ENCODE results near the gene TCF4. TPM values are rescaled to one million over a fixed set of nuclear protein-coding genes. Genes with fewer than 3 reads are reported as not detected.
"Not testable (repeated sequence)": the region's sequence is repeated elsewhere in the genome, so short reads cannot be mapped to it uniquely, and the experiment has no call there.

The TCF4 gene
- total RNA-seq, 4 donors from 2014 or later = 60.9 to 98.4 (median 83.4) TPM

DNA sequence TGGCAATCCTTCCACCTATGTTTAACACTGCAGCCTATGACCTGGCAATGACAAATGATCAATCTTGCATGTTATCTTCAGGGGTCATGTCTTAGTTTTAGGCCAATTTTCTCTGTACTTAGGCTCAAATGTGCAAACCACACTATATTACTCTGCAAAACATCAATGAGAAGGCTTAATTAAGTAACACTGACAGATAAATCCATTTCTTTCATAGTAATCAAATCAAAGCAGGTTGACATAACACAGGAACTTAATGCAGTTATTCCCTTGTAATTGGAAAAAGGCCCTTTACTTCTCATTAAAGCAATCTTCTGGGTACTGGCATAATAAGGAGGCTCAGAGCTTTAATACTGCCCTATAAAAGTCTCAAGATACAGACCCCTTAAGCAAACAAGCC, 114.4 kb downstream of the TCF4 start:
- no peak for TF ChIP-seq POLR2A (IDR thresholded peaks at IDR 0.05)
- TF ChIP-seq, protein P1, sequence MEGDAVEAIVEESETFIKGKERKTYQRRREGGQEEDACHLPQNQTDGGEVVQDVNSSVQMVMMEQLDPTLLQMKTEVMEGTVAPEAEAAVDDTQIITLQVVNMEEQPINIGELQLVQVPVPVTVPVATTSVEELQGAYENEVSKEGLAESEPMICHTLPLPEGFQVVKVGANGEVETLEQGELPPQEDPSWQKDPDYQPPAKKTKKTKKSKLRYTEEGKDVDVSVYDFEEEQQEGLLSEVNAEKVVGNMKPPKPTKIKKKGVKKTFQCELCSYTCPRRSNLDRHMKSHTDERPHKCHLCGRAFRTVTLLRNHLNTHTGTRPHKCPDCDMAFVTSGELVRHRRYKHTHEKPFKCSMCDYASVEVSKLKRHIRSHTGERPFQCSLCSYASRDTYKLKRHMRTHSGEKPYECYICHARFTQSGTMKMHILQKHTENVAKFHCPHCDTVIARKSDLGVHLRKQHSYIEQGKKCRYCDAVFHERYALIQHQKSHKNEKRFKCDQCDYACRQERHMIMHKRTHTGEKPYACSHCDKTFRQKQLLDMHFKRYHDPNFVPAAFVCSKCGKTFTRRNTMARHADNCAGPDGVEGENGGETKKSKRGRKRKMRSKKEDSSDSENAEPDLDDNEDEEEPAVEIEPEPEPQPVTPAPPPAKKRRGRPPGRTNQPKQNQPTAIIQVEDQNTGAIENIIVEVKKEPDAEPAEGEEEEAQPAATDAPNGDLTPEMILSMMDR (IDR thresholded peaks at IDR 0.05) = no peak
- DNase-seq (ENCODE audit: low spot score in 2 of 2) = no peak
- intact Hi-C loops (cut with DNase I; ENCODE audit: low total_unique reads) = no loop called here
- H3K4me3 ChIP-seq (ENCODE audit: low read depth, poor library complexity, severe bottlenecking) = no peak overlapping the region

DNA sequence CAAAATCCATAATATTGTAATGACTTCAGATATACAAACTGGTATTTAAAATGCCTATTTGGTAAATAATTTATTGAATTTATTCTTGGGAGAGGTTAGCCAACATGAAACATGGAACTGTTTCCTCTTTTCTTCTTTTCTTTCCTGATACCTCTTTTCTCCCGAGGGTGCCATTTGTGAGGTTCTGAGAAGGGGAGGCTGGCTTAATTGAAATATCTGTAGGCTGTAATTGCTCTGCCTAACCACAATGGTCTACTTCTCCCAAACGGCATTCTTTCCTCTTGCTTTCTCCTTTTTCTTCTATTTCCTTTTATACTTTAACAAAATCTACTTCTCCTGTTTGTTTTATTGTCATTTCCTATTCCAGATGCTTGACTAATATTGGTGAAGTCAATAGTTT, 114.9 kb downstream of the TCF4 start:
- no peak overlapping the region for H3K4me3 ChIP-seq (ENCODE audit: low read depth, poor library complexity, severe bottlenecking)
- DNase-seq (ENCODE audit: low spot score in 2 of 2) = no peak
- 60 to 67% methylated on average over 2 of the region's 2 CpGs for WGBS, 2 donors
- TF ChIP-seq, protein P1 (IDR thresholded peaks at IDR 0.05) = no peak
- no peak for TF ChIP-seq POLR2A (IDR thresholded peaks at IDR 0.05)
- intact Hi-C loops (cut with DNase I; ENCODE audit: low total_unique reads) = no loop called here

DNA sequence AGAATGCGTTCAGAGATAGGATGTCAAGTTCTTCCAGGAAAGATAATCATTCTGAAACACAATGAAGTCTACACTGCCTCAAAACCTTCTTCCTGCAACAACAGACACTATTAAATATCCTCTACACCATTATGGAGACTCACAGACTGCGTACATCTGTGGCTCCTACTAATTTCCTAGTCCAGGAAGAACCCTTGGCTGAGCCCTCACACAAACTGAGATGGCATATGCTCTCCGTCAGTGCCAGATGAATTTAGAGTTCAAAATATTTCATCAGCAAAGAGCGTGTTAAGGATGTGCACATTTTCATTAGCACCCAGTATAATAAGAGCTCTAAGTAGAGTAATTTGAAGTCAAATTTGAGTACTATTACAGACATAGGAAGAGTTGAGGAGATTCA, 117.2 kb downstream of the TCF4 start:
- WGBS, 2 donors = 85 to 93% methylated on average over 4 of the region's 4 CpGs
- no peak overlapping the region for H3K4me3 ChIP-seq (ENCODE audit: low read depth, poor library complexity, severe bottlenecking)
- intact Hi-C loops (cut with DNase I; ENCODE audit: low total_unique reads) = no loop called here
- DNase-seq (ENCODE audit: low spot score in 2 of 2) = no peak
- TF ChIP-seq POLR2A (IDR thresholded peaks at IDR 0.05) = no peak
- TF ChIP-seq, protein P1 (IDR thresholded peaks at IDR 0.05) = no peak

DNA sequence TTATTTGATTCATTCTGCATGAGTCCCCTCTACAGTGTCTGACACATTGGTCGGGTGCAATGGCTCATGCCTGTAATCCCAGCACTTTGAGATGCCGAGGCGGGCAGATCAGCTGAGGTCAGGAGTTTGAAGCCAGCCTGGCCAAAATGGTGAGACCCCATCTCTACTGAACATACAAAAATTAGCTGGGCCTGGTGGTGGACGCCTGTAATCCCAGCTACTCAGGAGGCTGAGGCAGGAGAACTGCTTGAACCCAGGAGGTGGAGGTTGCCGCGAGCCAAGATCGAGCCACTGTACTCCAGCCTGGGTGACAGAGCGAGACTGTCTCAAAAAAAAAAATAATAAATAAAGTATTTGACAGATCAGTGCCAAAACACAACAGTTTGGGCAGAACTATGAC, 118.9 kb downstream of the TCF4 start:
- H3K4me3 ChIP-seq (ENCODE audit: low read depth, poor library complexity, severe bottlenecking); intact Hi-C loops (cut with DNase I; ENCODE audit: low total_unique reads): not testable (repeated sequence)
- peak in 1 of 2 donors; percentile 54 for DNase-seq (ENCODE audit: low spot score in 2 of 2)
- 96 to 99% methylated on average over 8 of the region's 8 CpGs for WGBS, 2 donors

DNA sequence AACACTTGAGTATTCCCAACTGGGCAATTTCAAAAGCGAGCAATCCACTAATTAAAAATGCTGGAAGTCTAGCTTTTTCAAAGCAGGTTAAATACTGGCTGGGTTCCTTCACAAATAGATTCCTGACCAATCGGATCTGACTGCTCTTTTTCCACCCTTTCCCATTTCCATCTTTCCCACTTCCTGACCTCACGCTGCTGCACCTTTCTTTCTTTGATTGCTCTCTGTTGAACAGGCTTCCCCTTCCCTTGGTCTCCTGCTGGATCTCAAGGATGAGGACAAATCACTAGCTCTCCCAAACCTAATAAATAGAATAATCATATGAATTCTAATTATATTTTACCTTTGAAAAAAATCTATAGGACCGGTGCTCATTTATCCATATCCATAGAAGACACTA, 121.2 kb downstream of the TCF4 start:
- DNase-seq (ENCODE audit: low spot score in 2 of 2) = no peak
- TF ChIP-seq, protein P1 (IDR thresholded peaks at IDR 0.05) = no peak
- TF ChIP-seq POLR2A (IDR thresholded peaks at IDR 0.05) = no peak
- whole genome bisulfite sequencing, 2 donors = 84 to 87% methylated on average over 4 of the region's 4 CpGs
- intact Hi-C loops (cut with DNase I; ENCODE audit: low total_unique reads) = no loop called here
- no peak overlapping the region for H3K4me3 ChIP-seq (ENCODE audit: low read depth, poor library complexity, severe bottlenecking)

DNA sequence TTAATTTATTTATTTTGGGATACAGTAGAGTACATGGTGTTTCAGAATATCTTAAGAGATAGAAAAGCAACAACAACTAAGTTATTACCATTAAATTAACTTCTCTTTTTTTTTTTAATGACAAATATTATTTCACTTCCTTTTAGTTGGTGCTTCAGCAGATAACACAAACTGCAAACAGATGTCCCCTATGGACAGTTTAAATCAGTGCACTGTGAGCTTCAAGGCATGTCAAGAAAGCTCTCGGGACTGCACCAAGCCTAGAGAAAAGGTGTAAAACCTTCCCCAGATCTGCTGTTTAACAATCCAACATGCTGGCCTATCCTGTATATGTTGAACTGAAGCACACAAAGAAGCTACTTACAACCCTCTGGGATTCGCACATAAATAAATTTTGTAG, 122.7 kb downstream of the TCF4 start:
- no peak for TF ChIP-seq POLR2A (IDR thresholded peaks at IDR 0.05)
- TF ChIP-seq, protein P1 (IDR thresholded peaks at IDR 0.05) = no peak
- no peak overlapping the region for H3K4me3 ChIP-seq (ENCODE audit: low read depth, poor library complexity, severe bottlenecking)
- intact Hi-C loops (cut with DNase I; ENCODE audit: low total_unique reads) = no loop called here
- WGBS, 2 donors = 72 to 79% methylated on average over 2 of the region's 2 CpGs
- DNase-seq (ENCODE audit: low spot score in 2 of 2) = no peak
